Measurements from ENCODE around the gene CRYGS. TPM values are rescaled to one million over a fixed set of nuclear protein-coding genes. Genes with fewer than 3 reads are reported as not detected.

Gene CRYGS
- total RNA-seq, 4 donors from 2014 or later: 0.26 to 2.7 (median 1.6) TPM

DNA sequence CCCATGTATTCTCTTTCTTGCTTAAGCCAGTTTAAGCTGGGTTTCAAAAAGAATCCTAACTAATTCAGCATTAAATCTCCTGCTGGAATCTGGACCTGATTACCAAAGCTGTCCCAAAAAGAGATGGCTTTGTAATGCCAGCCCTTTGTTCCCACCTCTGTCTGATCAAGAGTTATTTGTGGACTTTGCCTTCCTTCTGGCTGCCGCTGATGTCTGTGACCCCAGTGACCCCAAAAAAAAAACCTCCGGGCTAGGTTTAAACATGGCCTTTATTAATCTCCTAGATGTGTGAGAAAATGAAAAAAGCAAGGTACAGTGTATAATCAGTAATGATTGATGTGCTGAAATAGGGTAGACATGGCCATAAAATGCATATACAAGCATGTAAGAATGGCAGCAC lies 20.7 kb downstream of the CRYGS start:
- H3K9me3 ChIP-seq: no peaks in the 10 kb centered on the region
- no peak overlapping the region for H3K27ac ChIP-seq
- no peak overlapping the region for H3K4me3 ChIP-seq
- H3K36me3 ChIP-seq: no peaks in the 10 kb centered on the region
- intact Hi-C loops (cut with DNase I): no loop called here
- DNase-seq: no peak
- H3K27me3 ChIP-seq: peaks cover 0 to 63% (median 0%) of the 10 kb centered on the region in 4 donors
- WGBS, 2 donors: 32 to 46% methylated on average over 2 of the region's 2 CpGs
- TF ChIP-seq POLR2A (IDR thresholded peaks at IDR 0.05): no peak
- TF ChIP-seq, protein P1, sequence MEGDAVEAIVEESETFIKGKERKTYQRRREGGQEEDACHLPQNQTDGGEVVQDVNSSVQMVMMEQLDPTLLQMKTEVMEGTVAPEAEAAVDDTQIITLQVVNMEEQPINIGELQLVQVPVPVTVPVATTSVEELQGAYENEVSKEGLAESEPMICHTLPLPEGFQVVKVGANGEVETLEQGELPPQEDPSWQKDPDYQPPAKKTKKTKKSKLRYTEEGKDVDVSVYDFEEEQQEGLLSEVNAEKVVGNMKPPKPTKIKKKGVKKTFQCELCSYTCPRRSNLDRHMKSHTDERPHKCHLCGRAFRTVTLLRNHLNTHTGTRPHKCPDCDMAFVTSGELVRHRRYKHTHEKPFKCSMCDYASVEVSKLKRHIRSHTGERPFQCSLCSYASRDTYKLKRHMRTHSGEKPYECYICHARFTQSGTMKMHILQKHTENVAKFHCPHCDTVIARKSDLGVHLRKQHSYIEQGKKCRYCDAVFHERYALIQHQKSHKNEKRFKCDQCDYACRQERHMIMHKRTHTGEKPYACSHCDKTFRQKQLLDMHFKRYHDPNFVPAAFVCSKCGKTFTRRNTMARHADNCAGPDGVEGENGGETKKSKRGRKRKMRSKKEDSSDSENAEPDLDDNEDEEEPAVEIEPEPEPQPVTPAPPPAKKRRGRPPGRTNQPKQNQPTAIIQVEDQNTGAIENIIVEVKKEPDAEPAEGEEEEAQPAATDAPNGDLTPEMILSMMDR (IDR thresholded peaks at IDR 0.05): no peak
- no peaks in the 10 kb centered on the region for H3K4me1 ChIP-seq

DNA sequence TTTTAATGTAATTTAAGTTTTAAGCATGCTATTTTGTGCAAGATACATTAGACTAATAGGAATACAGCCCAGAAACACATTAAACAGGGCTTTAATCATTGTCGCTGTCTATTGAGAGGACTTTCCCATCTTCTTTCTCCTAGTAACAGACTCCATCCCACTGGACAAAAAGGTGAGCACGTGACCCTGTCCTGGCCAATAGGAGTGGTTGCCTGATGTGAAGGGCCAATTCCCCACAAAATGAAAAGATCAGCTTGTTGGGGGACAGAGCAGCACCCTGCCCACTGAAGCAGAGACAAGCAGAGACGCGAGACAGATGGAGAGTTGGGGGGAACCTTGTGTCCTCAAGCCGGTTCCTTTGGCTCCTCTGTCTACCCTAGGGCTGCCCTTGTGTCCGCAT lies 21.2 kb downstream of the CRYGS start:
- intact Hi-C loops (cut with DNase I): no loop called here
- no peak for TF ChIP-seq POLR2A (IDR thresholded peaks at IDR 0.05)
- TF ChIP-seq, protein P1 (IDR thresholded peaks at IDR 0.05): no peak
- no peak overlapping the region for H3K27ac ChIP-seq
- H3K4me1 ChIP-seq: no peaks in the 10 kb centered on the region
- H3K27me3 ChIP-seq: peaks cover 0 to 64% (median 0%) of the 10 kb centered on the region in 4 donors
- H3K9me3 ChIP-seq: no peaks in the 10 kb centered on the region
- H3K4me3 ChIP-seq: no peak overlapping the region
- WGBS, 2 donors: 78 to 84% methylated on average over 6 of the region's 6 CpGs
- no peak for DNase-seq
- no peaks in the 10 kb centered on the region for H3K36me3 ChIP-seq

DNA sequence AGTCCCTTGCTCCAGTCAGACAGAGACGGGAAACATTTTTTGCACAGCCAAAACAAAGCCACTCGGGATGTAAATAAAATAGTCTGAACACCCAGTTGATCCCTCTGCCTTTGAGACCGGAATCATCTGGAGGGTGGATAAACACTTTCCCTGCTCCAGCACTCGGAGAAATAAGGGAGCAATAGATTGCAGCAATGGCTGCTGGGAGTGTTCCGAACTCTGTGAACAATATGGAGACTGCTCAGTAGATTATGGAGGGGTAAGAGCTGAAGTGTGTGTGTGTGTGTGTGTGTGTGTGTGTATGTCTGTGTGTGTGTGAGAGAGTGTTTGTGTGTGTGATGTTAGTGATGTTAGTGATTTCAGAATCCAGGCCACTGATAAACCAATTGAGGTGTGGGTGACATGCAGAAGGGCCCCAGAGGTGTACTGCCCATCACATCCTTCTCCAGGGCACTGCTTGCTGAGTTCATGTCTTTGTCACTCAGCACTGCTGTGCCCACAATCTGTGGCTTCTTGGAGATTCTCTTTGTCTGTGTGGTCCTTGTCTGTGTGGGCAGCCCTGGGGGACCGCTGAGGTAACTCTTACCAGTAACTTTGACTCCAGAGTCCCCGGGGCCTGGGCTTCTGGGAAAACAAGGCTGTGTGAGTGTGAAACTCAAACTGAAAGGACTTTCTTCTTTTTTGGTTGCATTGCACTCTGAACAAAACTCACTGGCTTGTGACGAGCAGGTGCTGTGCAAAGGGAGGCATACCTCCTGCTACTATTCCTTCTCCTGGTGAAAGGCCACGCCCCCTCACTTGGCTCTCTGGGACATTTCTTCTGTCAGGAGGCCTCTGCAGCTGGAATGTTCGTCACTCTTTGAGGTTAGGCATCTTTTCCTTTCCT lies 23.0 kb downstream of the CRYGS start:
- no peak for DNase-seq
- Histone ChIP-seq H3K36me3 (no peaks in the 10 kb centered on the region), H3K27me3 (peaks cover 0 to 63% (median 0%) of the 10 kb centered on the region in 4 donors), H3K4me1 (no peaks in the 10 kb centered on the region), H3K4me3 (no peak overlapping the region), H3K9me3 (peaks cover 0 to 5% (median 4%) of the 10 kb centered on the region in 3 donors), H3K27ac (no peak overlapping the region)
- no peak for TF ChIP-seq POLR2A (IDR thresholded peaks at IDR 0.05)
- TF ChIP-seq, protein P1 (IDR thresholded peaks at IDR 0.05): no peak
- 45 to 53% methylated on average over 8 of the region's 10 CpGs for WGBS, 2 donors
- intact Hi-C loops (cut with DNase I): no loop called here

DNA sequence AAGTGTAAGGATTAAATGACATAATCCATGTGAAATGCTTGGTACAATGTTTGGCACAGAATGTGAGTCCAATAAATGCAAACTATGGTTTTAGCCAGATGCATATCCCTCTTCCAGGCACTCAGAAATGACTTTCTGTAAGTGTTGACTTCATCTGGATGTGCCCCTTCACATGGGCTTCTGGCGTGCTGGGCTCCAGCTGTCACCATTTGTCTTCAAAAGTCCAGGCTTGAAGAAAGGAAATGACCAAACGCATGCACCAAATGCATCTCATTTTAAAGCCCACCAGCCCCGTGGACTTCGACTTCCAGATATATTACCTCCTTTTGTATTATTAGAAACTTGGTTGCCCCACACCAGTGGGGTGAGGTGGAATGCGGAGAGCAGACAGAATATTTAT lies 23.7 kb downstream of the CRYGS start:
- H3K27ac ChIP-seq: no peak overlapping the region
- no peaks in the 10 kb centered on the region for H3K36me3 ChIP-seq
- no peak for TF ChIP-seq POLR2A (IDR thresholded peaks at IDR 0.05)
- TF ChIP-seq, protein P1 (IDR thresholded peaks at IDR 0.05): no peak
- H3K4me1 ChIP-seq: no peaks in the 10 kb centered on the region
- H3K4me3 ChIP-seq: no peak overlapping the region
- H3K27me3 ChIP-seq: peaks cover 0 to 68% (median 0%) of the 10 kb centered on the region in 4 donors
- DNase-seq: no peak
- H3K9me3 ChIP-seq: peaks cover 0 to 5% (median 4%) of the 10 kb centered on the region in 3 donors
- intact Hi-C loops (cut with DNase I): no loop called here
- 45 to 64% methylated on average over 5 of the region's 5 CpGs for WGBS, 2 donors

DNA sequence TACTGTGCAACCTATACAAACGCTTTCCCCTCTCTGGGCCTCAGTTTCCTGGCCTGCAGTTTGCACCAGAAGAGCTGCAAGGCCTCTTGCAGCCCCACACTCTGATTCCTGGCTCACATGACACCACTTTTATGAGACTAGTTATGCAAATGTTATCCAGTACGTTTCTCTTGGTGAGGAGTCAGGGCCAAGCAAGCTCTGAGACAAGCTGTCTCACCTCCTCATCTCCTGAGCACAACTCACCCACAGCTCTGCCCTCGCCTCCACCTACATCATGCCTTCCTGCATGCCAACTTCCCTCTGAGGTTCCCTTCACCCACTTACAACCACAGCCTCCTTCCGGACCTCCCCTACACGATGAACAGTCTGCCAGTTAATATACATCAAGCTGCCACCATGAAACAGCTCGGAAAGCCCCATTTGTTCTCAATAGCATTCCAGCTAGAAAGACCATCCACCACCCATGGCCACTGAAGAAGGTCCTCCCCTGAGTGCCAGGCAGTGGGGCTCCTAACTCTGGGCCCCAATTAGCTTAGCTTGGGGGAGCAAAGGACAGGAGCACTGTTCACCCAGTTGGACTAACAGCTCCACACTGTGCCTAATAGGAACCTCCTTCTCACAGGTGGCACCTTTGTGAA lies 25.0 kb downstream of the CRYGS start:
- Histone ChIP-seq H3K4me3 (no peak overlapping the region), H3K36me3 (no peaks in the 10 kb centered on the region), H3K27ac (no peak overlapping the region), H3K4me1 (no peaks in the 10 kb centered on the region), H3K27me3 (peaks cover 0 to 77% (median 0%) of the 10 kb centered on the region in 4 donors), H3K9me3 (peaks cover 0 to 5% (median 4%) of the 10 kb centered on the region in 3 donors)
- intact Hi-C loops (cut with DNase I): no loop called here
- 46 to 54% methylated on average over 6 of the region's 6 CpGs for WGBS, 2 donors
- no peak for TF ChIP-seq POLR2A (IDR thresholded peaks at IDR 0.05)
- TF ChIP-seq, protein P1 (IDR thresholded peaks at IDR 0.05): no peak
- no peak for DNase-seq

All from esophagus squamous epithelium (tissue), 5 donors.